ENCODE results near the gene CAMK2G.
"Not testable (repeated sequence)": the region's sequence is repeated elsewhere in the genome, so short reads cannot be mapped to it uniquely, and the experiment has no call there.

- TF ChIP-seq PATZ1 (CRISPR knock-in tag; IDR thresholded peaks at IDR 0.05; ENCODE audit: borderline replicate concordance); OSR1 (CRISPR knock-in tag; IDR thresholded peaks at IDR 0.05); CREB5 (CRISPR knock-in tag; IDR thresholded peaks at IDR 0.05; ENCODE audit: low read depth); TOX (CRISPR knock-in tag; IDR thresholded peaks at IDR 0.05; ENCODE audit: borderline replicate concordance); ZC3H10 (CRISPR knock-in tag; IDR thresholded peaks at IDR 0.05); ARNTL (CRISPR knock-in tag; IDR thresholded peaks at IDR 0.05; ENCODE audit: borderline replicate concordance, low read depth); POU6F1 (CRISPR knock-in tag; IDR thresholded peaks at IDR 0.05; ENCODE audit: borderline replicate concordance, low read depth); TSHZ2 (CRISPR knock-in tag; IDR thresholded peaks at IDR 0.05); ZFP3 (CRISPR knock-in tag; IDR thresholded peaks at IDR 0.05); ZFP30 (CRISPR knock-in tag; IDR thresholded peaks at IDR 0.05); ZNF565 (CRISPR knock-in tag; conservative IDR thresholded peaks at IDR 0.05; ENCODE audit: low read depth); ESRRG (CRISPR knock-in tag; IDR thresholded peaks at IDR 0.05); TCF4 (CRISPR knock-in tag; IDR thresholded peaks at IDR 0.05; ENCODE audit: borderline replicate concordance); ZNF8 (CRISPR knock-in tag; IDR thresholded peaks at IDR 0.05): not testable (repeated sequence)
These were observed 15.1 kb upstream of the CAMK2G start for GRCh38 chr10:73889416-73889815.
